K562 (cell line): ENCODE data around the gene TRERF1. TPM values are rescaled to one million over a fixed set of nuclear protein-coding genes. Genes with fewer than 3 reads are reported as not detected.

Experiments
- ATF1 ChIP-seq, 2 experiments: fragments of 450-650 bp in 1 of 2; IDR thresholded peaks; 2 replicates each; pipeline ENCODE4 v1.6.1; 2016; ENCODE audit warnings: missing compliant biosample characterization in 1 of 2, missing genetic modification characterization in 1 of 2
- ATF7 ChIP-seq: fragments of 450-650 bp; IDR thresholded peaks from 2 replicates; pipeline ENCODE4 v1.7.1; 2014; ENCODE audit warnings: mild to moderate bottlenecking, moderate library complexity
- C11orf30 ChIP-seq: fragments of 450-650 bp; IDR thresholded peaks from 2 replicates; pipeline ENCODE4 v1.6.1; 2016; ENCODE audit warnings: low read depth, mild to moderate bottlenecking
- CEBPG ChIP-seq, 3 experiments: fragments of 200-800 bp in 1 of 3; sonication (Bioruptor generic) in 1 of 3; sonication (generic) in 1 of 3; formaldehyde crosslinking in 1 of 3; IDR thresholded peaks in 2 of 3; conservative IDR thresholded peaks in 1 of 3; 2 replicates each; pipeline versions ENCODE4 v1.6.1 to v1.8.0; 2016 to 2022; ENCODE audit warnings: missing compliant biosample characterization in 2 of 3, missing genetic modification characterization in 2 of 3, mild to moderate bottlenecking in 1 of 3, missing genetic modification reagents in 1 of 3
- EGR1 ChIP-seq: fragments of 450-650 bp; conservative IDR thresholded peaks from 2 replicates; pipeline ENCODE4 v1.6.1; 2017; ENCODE audit warnings: mild to moderate bottlenecking
- FOS ChIP-seq: IDR thresholded peaks from 3 replicates; pipeline ENCODE4 v1.6.1; 2011; ENCODE audit not compliant: insufficient read length; ENCODE audit errors: extremely low read depth
- FOSL1 ChIP-seq: fragments of 200-800 bp; sonication (Bioruptor generic); conservative IDR thresholded peaks from 2 replicates; pipeline ENCODE4 v1.6.1; 2016; ENCODE audit warnings: missing genetic modification characterization, missing compliant biosample characterization
- HDAC2 ChIP-seq: fragments of 450-650 bp; IDR thresholded peaks from 2 replicates; pipeline ENCODE4 v1.6.1; 2016; ENCODE audit warnings: mild to moderate bottlenecking
- HMGN3 ChIP-seq: IDR thresholded peaks from 2 replicates; pipeline ENCODE4 v1.6.1; 2011; ENCODE audit warnings: borderline replicate concordance, low read depth, mild to moderate bottlenecking, mixed read lengths, low read length; ENCODE audit not compliant: insufficient read length; ENCODE audit errors: extremely low read depth
- JUND ChIP-seq, 2 experiments: IDR thresholded peaks; 2 replicates in 1 of 2; 3 replicates in 1 of 2; pipeline ENCODE4 v1.6.1; 2011; ENCODE audit warnings: borderline replicate concordance in 2 of 2, low read depth in 2 of 2, low read length in 2 of 2, improper control_type of control experiment in 1 of 2, missing biosample characterization in 1 of 2, missing genetic modification characterization in 1 of 2, missing genetic modification reagents in 1 of 2
- KDM1A ChIP-seq, 2 experiments: fragments of 450-650 bp; IDR thresholded peaks; 2 replicates each; pipeline ENCODE4 v1.6.1; 2016; ENCODE audit warnings: mild to moderate bottlenecking in 2 of 2
- MEIS2 ChIP-seq: fragments of 450-650 bp; IDR thresholded peaks from 2 replicates; pipeline ENCODE4 v1.6.1; 2014; ENCODE audit warnings: mild to moderate bottlenecking; ENCODE audit not compliant: partially characterized antibody
- NCOA2 ChIP-seq, 2 experiments: fragments of 450-650 bp; IDR thresholded peaks; 2 replicates each; pipeline ENCODE4 v1.6.1; 2018; ENCODE audit warnings: mild to moderate bottlenecking in 2 of 2, moderate library complexity in 1 of 2; ENCODE audit not compliant: partially characterized antibody in 2 of 2
- SNIP1 ChIP-seq: fragments of 450-650 bp; IDR thresholded peaks from 2 replicates; pipeline ENCODE4 v1.7.1; 2017; ENCODE audit warnings: low read depth, mild to moderate bottlenecking
- SOX6 ChIP-seq: fragments of 450-650 bp; IDR thresholded peaks from 2 replicates; pipeline ENCODE4 v1.6.1; 2014; ENCODE audit warnings: mild to moderate bottlenecking
- TCF3 ChIP-seq: sonication (generic); formaldehyde crosslinking; IDR thresholded peaks from 2 replicates; pipeline ENCODE4 v1.4.0; 2020; ENCODE audit warnings: mild to moderate bottlenecking, missing genetic modification reagents
- TRIM24 ChIP-seq, 2 experiments: fragments of 450-650 bp; IDR thresholded peaks; 2 replicates each; pipeline ENCODE4 v1.6.1; 2016
- ZNF695 ChIP-seq: fragments of 450-650 bp; formaldehyde crosslinking; IDR thresholded peaks from 2 replicates; pipeline ENCODE4 v1.4.0; 2020; ENCODE audit warnings: mild to moderate bottlenecking, moderate library complexity
- polyA plus RNA-seq, 8 experiments: library from polyadenylated mRNA; depleted of rRNA in 4 of 8; stranded (reverse) in 5 of 8; unstranded in 3 of 8; fragments of >200 nt; fragmentation: Nextera tagmentation in 2 of 8; fragmentation: Illumina TruSeq in 1 of 8; extraction: Ambion mirVana in 2 of 8; extraction: Trizol in 1 of 8; gene quantifications; 2 replicates each; pipeline versions ENCODE4 v1.2.1 to v1.2.3, GENCODE V29; 2011 to 2014; ENCODE audit warnings: inconsistent platforms in 1 of 8, missing spikeins in 1 of 8
- total RNA-seq, 7 experiments: library from RNA; depleted of rRNA in 6 of 7; stranded (reverse); fragments of >200 nt in 6 of 7; fragmentation: Illumina TruSeq in 2 of 7; extraction: Trizol in 2 of 7; gene quantifications; 2 replicates each; pipeline versions ENCODE4 v1.2.1 to v1.2.3, GENCODE V29; 2011 to 2021; ENCODE audit warnings: low replicate concordance in 1 of 7
- TF ChIP-seq, protein P1 (sequence below): fragments of 250-450 bp; sonication (Bioruptor Pico); IDR thresholded peaks from 2 replicates; pipeline ENCODE4 v1.8.0; 2022; ENCODE audit warnings: inconsistent platforms
- TF ChIP-seq, protein P2 (sequence below): fragments of 450-650 bp; IDR thresholded peaks from 2 replicates; pipeline ENCODE4 v1.6.1; 2016; ENCODE audit warnings: missing biosample characterization, missing genetic modification characterization
- TF ChIP-seq, protein P3 (sequence below): fragments of 450-650 bp; formaldehyde crosslinking; IDR thresholded peaks from 2 replicates; pipeline ENCODE4 v1.4.0; 2022; ENCODE audit warnings: mild to moderate bottlenecking, moderate library complexity

The TRERF1 gene
- total and polyA plus RNA-seq, 9 of the 15 experiments (the other 6 are each of a cell fraction or from before 2014, with no cell fraction given) = 0.04 to 0.20 (median 0.07) TPM; not detected in 3

DNA sequence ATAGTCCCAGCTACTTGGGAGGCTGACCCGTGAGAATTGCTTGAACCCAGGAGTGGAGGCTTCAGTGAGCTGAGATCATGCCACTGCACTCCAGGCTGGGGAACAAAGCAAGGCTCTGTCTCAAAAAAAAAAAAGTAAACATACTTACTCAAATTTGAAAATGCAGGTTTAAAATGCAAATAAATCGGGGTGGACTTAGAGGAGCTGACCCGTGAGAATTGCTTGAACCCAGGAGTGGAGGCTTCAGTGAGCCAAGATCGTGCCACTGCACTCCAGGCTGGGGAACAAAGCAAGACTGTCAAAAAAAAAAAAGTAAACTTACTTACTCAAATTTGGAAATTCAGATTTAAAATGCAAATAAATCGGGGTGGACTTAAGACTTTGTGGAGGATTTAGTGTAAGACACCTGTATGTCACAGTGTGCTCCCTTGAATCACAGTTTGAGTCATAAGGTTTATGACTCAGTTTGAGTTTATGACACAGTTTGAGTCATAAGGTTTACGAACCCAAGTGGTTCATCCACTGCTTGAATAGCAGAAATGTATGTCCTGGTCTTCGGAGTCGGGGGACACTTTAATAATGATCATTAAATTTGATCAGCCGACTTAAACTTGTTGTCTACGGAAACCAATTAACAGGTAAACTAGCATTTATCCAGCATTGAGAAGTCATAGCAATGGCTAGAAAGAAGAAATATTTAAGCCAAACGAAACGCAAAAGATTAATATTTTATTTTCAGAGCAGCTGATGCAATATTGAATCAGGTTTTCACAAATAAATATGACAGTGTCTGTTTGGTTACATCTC, 227.3 kb downstream of the TRERF1 start (continued):
- TF ChIP-seq ZNF695 (CRISPR knock-in tag) (no peak), CEBPG (CRISPR knock-in tag; IDR thresholded peaks at IDR 0.05) (peak; percentile 77), CEBPG (tag; conservative IDR thresholded peaks at IDR 0.05 in 1 of 2, IDR thresholded peaks at IDR 0.05 in 1 of 2) (peak; percentile 77 to 94), FOSL1 (tag) (peak; percentile 100), FOS (peak; percentile 71), TCF3 (no peak), EGR1 (no peak), KDM1A (IDR thresholded peaks at IDR 0.05) (peak; percentile 87 to 89), C11orf30 (no peak), HMGN3 (no peak), NCOA2 (IDR thresholded peaks at IDR 0.05; ENCODE audit: partially characterized antibody in 2 of 2) (no peak), SOX6 (0 out of 2 replicates have a peak, but pooled peaks have one; percentile 25), ATF7 (peak; percentile 49), HDAC2 (peak; percentile 23; the same call in 1 of the 2 replicates), ATF1 (CRISPR knock-in tag; IDR thresholded peaks at IDR 0.05) (no peak), ATF1 (tag; IDR thresholded peaks at IDR 0.05) (peak; percentile 44; the same call in 1 of the 2 replicates), SNIP1 (no peak), JUND (IDR thresholded peaks at IDR 0.05; ENCODE audit: borderline replicate concordance, low read depth, low read length) (peak; percentile 90; the same call in 1 of the 2 replicates), JUND (tag; IDR thresholded peaks at IDR 0.05; ENCODE audit: borderline replicate concordance, low read depth, low read length) (peak; percentile 84; the same call in 2 of the 3 replicates), MEIS2 (no peak), TRIM24 (IDR thresholded peaks at IDR 0.05) (peak in 1 of 2 experiments; percentile 69; a peak in 1 of 4 replicates)
- TF ChIP-seq, protein P1, sequence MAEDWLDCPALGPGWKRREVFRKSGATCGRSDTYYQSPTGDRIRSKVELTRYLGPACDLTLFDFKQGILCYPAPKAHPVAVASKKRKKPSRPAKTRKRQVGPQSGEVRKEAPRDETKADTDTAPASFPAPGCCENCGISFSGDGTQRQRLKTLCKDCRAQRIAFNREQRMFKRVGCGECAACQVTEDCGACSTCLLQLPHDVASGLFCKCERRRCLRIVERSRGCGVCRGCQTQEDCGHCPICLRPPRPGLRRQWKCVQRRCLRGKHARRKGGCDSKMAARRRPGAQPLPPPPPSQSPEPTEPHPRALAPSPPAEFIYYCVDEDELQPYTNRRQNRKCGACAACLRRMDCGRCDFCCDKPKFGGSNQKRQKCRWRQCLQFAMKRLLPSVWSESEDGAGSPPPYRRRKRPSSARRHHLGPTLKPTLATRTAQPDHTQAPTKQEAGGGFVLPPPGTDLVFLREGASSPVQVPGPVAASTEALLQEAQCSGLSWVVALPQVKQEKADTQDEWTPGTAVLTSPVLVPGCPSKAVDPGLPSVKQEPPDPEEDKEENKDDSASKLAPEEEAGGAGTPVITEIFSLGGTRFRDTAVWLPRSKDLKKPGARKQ (CRISPR knock-in tag) = peak; percentile 71; the same call in 1 of the 2 replicates
- TF ChIP-seq, protein P2, sequence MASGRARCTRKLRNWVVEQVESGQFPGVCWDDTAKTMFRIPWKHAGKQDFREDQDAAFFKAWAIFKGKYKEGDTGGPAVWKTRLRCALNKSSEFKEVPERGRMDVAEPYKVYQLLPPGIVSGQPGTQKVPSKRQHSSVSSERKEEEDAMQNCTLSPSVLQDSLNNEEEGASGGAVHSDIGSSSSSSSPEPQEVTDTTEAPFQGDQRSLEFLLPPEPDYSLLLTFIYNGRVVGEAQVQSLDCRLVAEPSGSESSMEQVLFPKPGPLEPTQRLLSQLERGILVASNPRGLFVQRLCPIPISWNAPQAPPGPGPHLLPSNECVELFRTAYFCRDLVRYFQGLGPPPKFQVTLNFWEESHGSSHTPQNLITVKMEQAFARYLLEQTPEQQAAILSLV (tag) = peak; percentile 44
- TF ChIP-seq, protein P3, sequence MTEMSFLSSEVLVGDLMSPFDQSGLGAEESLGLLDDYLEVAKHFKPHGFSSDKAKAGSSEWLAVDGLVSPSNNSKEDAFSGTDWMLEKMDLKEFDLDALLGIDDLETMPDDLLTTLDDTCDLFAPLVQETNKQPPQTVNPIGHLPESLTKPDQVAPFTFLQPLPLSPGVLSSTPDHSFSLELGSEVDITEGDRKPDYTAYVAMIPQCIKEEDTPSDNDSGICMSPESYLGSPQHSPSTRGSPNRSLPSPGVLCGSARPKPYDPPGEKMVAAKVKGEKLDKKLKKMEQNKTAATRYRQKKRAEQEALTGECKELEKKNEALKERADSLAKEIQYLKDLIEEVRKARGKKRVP (CRISPR knock-in tag) = peak; percentile 70; the same call in 1 of the 2 replicates
